ENCODE results near the gene LENEP. TPM values are rescaled to one million over a fixed set of nuclear protein-coding genes. Genes with fewer than 3 reads are reported as not detected.
A peak's percentile ranks its signal among the peaks of the same experiment; 100 is the strongest.

Gene LENEP
- total RNA-seq, 1 experiment from 2014 or later = 0.42 TPM

DNA sequence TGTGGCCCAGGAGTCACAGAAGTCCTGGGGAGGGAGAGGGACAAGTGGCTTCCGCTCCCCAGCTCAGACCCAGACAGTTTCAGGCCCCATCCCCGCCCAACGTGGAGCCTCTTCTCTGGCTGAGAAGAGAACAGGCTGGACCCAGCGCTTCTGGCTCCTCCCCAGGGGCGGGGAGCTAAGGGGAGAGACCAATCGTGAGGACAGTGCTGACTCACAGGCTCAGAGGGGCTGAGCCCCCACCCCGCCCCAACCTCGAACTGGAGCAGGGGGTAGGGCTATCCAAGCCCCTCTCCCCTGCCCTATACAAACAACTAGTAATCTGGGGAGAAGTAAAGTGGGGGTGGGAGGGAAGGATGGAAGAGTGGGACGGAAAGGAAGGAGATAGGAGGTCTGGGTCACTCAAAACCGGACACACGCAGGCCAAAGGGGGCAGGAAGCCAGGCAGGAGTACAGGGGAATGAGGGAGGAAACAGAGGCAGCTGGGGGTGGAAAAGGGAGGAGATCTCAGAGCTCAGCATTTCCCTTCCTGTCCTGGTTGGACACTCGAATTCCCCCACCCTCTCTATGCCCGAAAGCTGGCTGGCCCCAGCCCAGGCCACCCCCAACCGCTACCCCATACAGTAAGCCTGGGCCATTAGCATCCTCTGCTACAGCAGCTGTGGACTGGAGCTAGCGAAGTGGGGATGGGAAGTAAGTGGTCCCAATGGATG, 22.6 kb upstream of the LENEP start, which contains the start of gene SHC1:
SHC1 (minus strand) TSS at position 117 of the 710 bp plus-strand sequence. CDS start 221 bp downstream, outside the sequence.
- H3K27ac ChIP-seq (ENCODE audit: low read depth, low read length) = peak within 1 kb of the TSS; percentile 86
- no peaks in the 10 kb centered on the region for H3K9me2 ChIP-seq (ENCODE audit: insufficient read depth)
- ChIA-PET POLR2A (interaction anchor here (1.0 to 5.4 kb wide), 10 partner anchors 9 to 34 kb away, joined by 3 to 46 read pairs (median 6); partner anchors contain the start of genes FLAD1, PBXIP1, PMVK and PYGO2), RAD21 (ENCODE audit: low non-redundant PET in 1 of 2, low total read pairs in 2 of 2, uncharacterized antibody in 2 of 2, unreplicated experiment in 2 of 2) (interaction anchor here (0.6 to 1.0 kb wide), 2 partner anchors 29 to 47 kb away, joined by 3 read pairs; no protein-coding TSS in a partner anchor), CTCF (interaction anchor here (1.0 to 2.0 kb wide), 7 partner anchors 9 to 114 kb away, joined by 3 to 15 read pairs (median 5); partner anchors contain the start of genes ADAM15 and PYGO2)
- H3K27me3 ChIP-seq (ENCODE audit: insufficient read depth, low read length) = no peaks in the 10 kb centered on the region
- H4K20me1 ChIP-seq (ENCODE audit: insufficient read depth) = no peaks in the 10 kb centered on the region
- no TSS peak for BruUV-seq (replicated peaks)
- peaks cover 86% of the 10 kb centered on the region for H3K79me2 ChIP-seq (ENCODE audit: insufficient read depth, low read length)
- TF ChIP-seq ZNF274 (IDR thresholded peaks at IDR 0.05; ENCODE audit: low read depth, low read length) (no peak), POLR2A (IDR thresholded peaks at IDR 0.05; ENCODE audit: borderline replicate concordance, extremely low read depth, insufficient read depth, insufficient read length) (peak; percentile 71), ZFX (IDR thresholded peaks at IDR 0.05) (no peak), EZH2phosphoT487 (IDR thresholded peaks at IDR 0.05; ENCODE audit: borderline replicate concordance) (no peak), YY1 (IDR thresholded peaks at IDR 0.05; ENCODE audit: extremely low read depth, insufficient replicate concordance, low read depth, low read length) (no peak), FOSL1 (IDR thresholded peaks at IDR 0.05; ENCODE audit: low read depth) (no peak), TCF7L2 (IDR thresholded peaks at IDR 0.05; ENCODE audit: borderline replicate concordance, extremely low read depth, insufficient read depth, insufficient read length) (no peak), EZH2 (IDR thresholded peaks at IDR 0.05) (no peak), RAD21 (IDR thresholded peaks at IDR 0.05; ENCODE audit: low read depth) (no peak), SRF (IDR thresholded peaks at IDR 0.05; ENCODE audit: low read depth) (no peak), ELF1 (IDR thresholded peaks at IDR 0.05; ENCODE audit: borderline replicate concordance, low read depth) (no peak), POLR2AphosphoS5 (IDR thresholded peaks at IDR 0.05; ENCODE audit: low read depth, low read length) (peak; percentile 85), SP1 (IDR thresholded peaks at IDR 0.05; ENCODE audit: low read depth) (no peak)
- TF ChIP-seq, protein P1, sequence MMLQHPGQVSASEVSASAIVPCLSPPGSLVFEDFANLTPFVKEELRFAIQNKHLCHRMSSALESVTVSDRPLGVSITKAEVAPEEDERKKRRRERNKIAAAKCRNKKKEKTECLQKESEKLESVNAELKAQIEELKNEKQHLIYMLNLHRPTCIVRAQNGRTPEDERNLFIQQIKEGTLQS (IDR thresholded peaks at IDR 0.05) = no peak
- TF ChIP-seq, protein P2, sequence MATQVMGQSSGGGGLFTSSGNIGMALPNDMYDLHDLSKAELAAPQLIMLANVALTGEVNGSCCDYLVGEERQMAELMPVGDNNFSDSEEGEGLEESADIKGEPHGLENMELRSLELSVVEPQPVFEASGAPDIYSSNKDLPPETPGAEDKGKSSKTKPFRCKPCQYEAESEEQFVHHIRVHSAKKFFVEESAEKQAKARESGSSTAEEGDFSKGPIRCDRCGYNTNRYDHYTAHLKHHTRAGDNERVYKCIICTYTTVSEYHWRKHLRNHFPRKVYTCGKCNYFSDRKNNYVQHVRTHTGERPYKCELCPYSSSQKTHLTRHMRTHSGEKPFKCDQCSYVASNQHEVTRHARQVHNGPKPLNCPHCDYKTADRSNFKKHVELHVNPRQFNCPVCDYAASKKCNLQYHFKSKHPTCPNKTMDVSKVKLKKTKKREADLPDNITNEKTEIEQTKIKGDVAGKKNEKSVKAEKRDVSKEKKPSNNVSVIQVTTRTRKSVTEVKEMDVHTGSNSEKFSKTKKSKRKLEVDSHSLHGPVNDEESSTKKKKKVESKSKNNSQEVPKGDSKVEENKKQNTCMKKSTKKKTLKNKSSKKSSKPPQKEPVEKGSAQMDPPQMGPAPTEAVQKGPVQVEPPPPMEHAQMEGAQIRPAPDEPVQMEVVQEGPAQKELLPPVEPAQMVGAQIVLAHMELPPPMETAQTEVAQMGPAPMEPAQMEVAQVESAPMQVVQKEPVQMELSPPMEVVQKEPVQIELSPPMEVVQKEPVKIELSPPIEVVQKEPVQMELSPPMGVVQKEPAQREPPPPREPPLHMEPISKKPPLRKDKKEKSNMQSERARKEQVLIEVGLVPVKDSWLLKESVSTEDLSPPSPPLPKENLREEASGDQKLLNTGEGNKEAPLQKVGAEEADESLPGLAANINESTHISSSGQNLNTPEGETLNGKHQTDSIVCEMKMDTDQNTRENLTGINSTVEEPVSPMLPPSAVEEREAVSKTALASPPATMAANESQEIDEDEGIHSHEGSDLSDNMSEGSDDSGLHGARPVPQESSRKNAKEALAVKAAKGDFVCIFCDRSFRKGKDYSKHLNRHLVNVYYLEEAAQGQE (IDR thresholded peaks at IDR 0.05; ENCODE audit: low read depth) = no peak
- H3K4me1 ChIP-seq (ENCODE audit: control insufficient read depth in 1 of 2, insufficient read depth in 2 of 2, low read length in 2 of 2) = peaks cover 33 to 54% of the 10 kb centered on the region in 2 experiments
- peak within 1 kb of the TSS; percentile 86 for H3K9ac ChIP-seq (ENCODE audit: low read length)
- intact Hi-C loops (cut with micrococcal nuclease) = loop anchor here (5.0 kb wide), 2 partner anchors 92 to 167 kb away; partner anchors contain the start of genes EFNA4 and SLC50A1
- no peaks in the 10 kb centered on the region for H3K9me3 ChIP-seq (ENCODE audit: control insufficient read depth in 1 of 2, insufficient read depth in 1 of 2, low read depth in 1 of 2, low read length in 2 of 2)
- peak; percentile 61 for ATAC-seq
- no peak for DNase-seq (ENCODE audit: low read depth, low spot score)
- H2AFZ ChIP-seq (ENCODE audit: low read depth, low read length, poor library complexity, severe bottlenecking) = no peak within 1 kb of the TSS
- peak within 1 kb of the TSS; percentile 40 to 70 for H3K4me3 ChIP-seq (replicated peaks in 1 of 2; ENCODE audit: low read depth in 1 of 2, low read length in 2 of 2)
- H3K4me2 ChIP-seq (ENCODE audit: low read length) = peak within 1 kb of the TSS; percentile 90
- H3K36me3 ChIP-seq (ENCODE audit: control insufficient read depth in 1 of 2, insufficient read depth in 2 of 2, low read length in 2 of 2) = peaks cover 12 to 34% of the 10 kb centered on the region in 2 experiments; a peak in 3 of 4 replicates

Data from HCT116 (cell line).